ENCODE data around the gene KRTAP19-3.
"Not testable (repeated sequence)": the region's sequence is repeated elsewhere in the genome, so short reads cannot be mapped to it uniquely, and the experiment has no call there.

Gene KRTAP19-3
- 0 to 0.07 (median 0) reads per million in 18 experiments for total RNA-seq

GRCh38 chr21:30491963-30492428 lies at the start of gene KRTAP19-3:
KRTAP19-3 (minus strand) TSS chr21:30492013; CDS start chr21:30491957, 56 bp downstream.
- DNase-seq: no peak

GRCh38 chr21:30518876-30519275 lies 27.1 kb upstream of the KRTAP19-3 start:
- DNase-seq: no peak

DNA sequence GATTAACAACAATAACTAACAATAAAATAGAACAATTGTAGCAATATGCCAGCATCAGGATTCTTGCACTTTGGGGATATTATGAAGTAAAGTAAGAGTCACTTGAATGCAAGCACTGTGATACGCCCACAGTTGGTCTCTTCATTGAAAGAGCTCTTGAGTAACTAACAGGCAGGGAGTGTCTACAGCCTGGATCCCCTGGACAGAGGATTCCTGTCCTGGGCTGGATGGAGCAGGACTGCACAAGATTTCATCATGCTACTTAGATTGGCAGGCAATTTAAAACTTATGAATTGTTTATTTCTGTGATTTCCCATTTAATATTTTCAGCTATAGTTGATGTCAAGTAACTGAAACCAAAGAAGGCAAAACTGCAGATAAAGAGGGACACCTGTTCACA lies 23.9 kb upstream of the KRTAP19-3 start:
- no peak for DNase-seq

DNA sequence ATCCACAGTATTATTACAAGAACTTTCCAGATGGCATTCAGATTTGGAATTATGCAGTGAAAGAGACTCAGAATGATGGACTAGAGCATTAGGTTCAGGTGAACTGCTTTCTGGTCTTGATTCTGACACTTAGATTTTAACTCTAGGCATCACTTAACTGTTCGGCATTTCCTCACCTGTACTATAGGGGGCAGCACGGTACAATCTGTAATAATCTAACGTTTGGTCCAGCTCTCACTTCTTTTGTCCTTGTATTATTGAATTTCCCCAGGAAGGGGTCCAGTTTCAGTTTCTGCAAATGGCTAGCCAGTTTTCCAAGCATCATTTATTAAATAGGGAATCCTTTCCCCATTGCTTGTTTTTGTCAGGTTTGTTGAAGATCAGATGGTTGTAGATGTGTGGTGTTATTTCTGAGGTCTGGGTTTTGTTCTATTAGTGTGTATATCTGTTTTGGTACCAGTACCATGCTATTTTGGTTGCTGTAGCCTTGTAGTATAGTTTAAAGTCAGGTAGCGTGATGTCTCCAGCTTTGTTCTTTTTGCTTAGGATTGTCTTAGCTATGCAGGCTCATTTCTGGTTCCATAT lies 13.9 kb upstream of the KRTAP19-3 start:
- not testable (repeated sequence) for DNase-seq

- no peak for DNase-seq
Measured at GRCh38 chr21:30502041-30502440, 10.2 kb upstream of the KRTAP19-3 start, which contains the start of gene KRTAP19-5. KRTAP19-5 (minus strand) TSS chr21:30502141; CDS start chr21:30502090, 51 bp downstream.

GRCh38 chr21:30497065-30497464 lies 5.3 kb upstream of the KRTAP19-3 start, which contains the start of gene KRTAP19-4:
KRTAP19-4 (minus strand) TSS chr21:30497165; CDS start chr21:30497110, 55 bp downstream.
- DNase-seq: no peak

DNA sequence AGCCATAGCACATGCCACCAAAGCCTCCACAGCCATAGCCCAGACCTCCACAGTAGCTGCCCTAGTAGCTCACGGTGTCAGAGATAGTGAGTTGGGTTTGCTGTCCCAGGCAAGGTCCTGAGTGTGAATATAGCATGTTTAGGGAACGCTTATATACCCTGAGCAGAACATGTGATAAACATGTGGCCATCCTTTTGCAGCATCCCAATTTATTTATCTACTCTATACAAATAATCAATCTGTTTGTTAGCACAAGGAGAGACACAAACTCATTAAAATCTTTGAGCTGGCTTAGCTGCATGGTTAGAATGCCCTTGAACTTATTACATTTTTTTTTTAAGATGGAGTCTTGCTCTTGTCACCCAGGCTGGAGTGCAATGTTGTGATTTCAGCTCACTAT lies 4.5 kb downstream of the KRTAP19-3 start, which contains the start of gene KRTAP19-2:
Gene KRTAP19-2, minus strand, starts transcription at position 101 of the 400 bp plus-strand sequence. Its CDS starts 88 bp downstream, at position 13.
- no peak for DNase-seq

- no peak for DNase-seq
Measured at GRCh38 chr21:30486180-30486579, 5.6 kb downstream of the KRTAP19-3 start.

DNA sequence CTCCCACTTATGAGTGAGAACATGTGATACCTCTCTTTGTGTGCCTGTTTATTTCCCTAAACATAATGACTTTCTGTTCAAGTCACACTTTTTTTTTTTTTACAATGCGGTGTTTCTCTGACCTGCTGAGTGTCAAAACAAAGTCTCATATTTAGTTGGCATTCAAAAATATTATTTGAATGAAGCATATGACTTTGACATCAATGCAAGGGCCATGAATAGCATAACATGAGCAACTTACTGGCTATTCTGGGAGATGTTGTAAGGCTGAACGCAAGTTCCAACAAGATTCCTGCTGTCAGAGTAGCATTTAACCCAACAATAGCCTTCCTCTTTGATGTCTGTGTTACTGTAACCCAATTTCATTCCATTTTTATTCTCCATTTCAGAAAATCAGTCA lies 9.7 kb downstream of the KRTAP19-3 start:
- DNase-seq: no peak

- DNase-seq: no peak
Measured at GRCh38 chr21:30480145-30480544, 11.7 kb downstream of the KRTAP19-3 start, which contains the start of gene KRTAP19-1. KRTAP19-1 (minus strand) TSS chr21:30480367; CDS start chr21:30480317, 50 bp downstream.

GRCh38 chr21:30479259-30479658 lies 12.6 kb downstream of the KRTAP19-3 start:
- DNase-seq: no peak

DNA sequence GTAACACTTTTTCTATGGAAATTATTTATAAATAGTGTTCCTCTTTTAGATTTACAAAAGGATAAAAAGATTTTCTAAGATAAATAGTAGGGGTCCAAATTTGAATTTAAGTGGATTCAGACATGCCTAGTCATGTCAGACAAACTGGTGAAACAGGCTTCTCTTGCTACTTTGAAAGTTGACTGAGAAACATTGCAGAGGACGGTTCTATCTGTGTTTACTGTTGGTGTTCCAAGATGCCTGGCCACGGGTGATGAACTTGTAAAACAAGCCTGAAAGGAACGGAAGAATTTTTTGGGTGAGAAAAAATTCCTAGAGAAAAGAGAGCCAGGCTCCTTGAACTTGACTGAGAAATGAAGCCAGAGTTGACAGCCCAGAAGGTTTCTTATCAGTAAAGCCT lies 13.8 kb downstream of the KRTAP19-3 start:
- no peak for DNase-seq

GRCh38 chr21:30468900-30469714 lies 22.7 kb downstream of the KRTAP19-3 start:
- no peak for DNase-seq

- peak in 1 of 2 donors; percentile 2 for DNase-seq
Measured at GRCh38 chr21:30463713-30464112, 28.1 kb downstream of the KRTAP19-3 start.

- no peak for DNase-seq
Measured at GRCh38 chr21:30448514-30448913, 43.3 kb downstream of the KRTAP19-3 start.

GRCh38 chr21:30447056-30447455 lies 44.8 kb downstream of the KRTAP19-3 start:
- DNase-seq: no peak

- no peak for DNase-seq
Measured at GRCh38 chr21:30444204-30444603, 47.6 kb downstream of the KRTAP19-3 start.

GRCh38 chr21:30443226-30443625 lies 48.6 kb downstream of the KRTAP19-3 start:
- DNase-seq: no peak

Data from inflammatory macrophage (primary cell).